ENCODE measurements around the gene NHLRC4.
A peak's percentile ranks its signal among the peaks of the same experiment; 100 is the strongest.
"Not testable (repeated sequence)": the region's sequence is repeated elsewhere in the genome, so short reads cannot be mapped to it uniquely, and the experiment has no call there.

Gene NHLRC4

GRCh38 chr16:597655-598054, 30.9 kb downstream of the NHLRC4 start:
- not testable (repeated sequence) for DNase-seq (ENCODE audit: low read depth in 2 of 2)

- no peak for DNase-seq (ENCODE audit: low read depth in 2 of 2)
Measured at GRCh38 chr16:598823-599739, 32.3 kb downstream of the NHLRC4 start.

GRCh38 chr16:600781-601180, 34.0 kb downstream of the NHLRC4 start:
- no peak for DNase-seq (ENCODE audit: low read depth in 2 of 2)

DNA sequence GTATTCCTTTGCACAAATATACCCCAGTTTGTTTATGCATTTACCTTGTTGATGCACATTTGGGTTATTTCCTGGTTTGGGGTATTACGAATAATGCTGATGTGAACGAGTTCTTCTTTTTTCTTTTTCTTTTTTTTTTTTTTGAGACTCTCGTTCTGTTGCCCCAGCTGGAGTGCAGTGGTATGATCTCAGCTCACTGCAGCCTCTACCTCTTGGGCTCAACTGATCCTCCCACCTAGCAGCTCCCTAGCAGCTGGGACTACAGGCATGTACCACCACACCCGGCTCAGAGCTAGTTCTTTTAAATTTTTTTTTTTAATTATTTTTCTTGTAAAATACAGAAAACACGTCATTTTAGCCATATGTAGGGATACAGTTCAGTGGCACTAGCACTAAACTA, 37.1 kb downstream of the NHLRC4 start:
- no peak for DNase-seq (ENCODE audit: low read depth in 2 of 2)

- DNase-seq (ENCODE audit: low read depth in 2 of 2), result no peak
Measured at GRCh38 chr16:606656-607307, 40.0 kb downstream of the NHLRC4 start.

DNA sequence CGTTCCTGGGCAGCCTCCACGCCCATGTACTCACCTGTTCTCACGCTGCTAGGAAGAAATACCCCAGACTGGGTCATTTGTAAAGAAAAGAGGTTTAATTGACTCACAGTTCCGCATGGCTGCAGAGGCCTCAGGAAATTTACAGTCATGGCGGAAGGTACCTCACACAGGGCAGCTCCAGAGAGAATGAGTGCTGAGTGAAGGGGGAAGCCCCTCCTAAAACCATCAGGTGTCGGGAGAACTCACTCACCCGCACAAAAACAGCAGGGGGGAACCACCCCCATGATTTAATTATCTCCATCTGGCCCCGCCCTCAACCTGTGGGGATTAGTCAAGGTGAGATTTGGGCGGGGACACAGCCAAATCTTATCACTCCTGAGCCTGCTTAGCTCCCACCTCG, 41.2 kb downstream of the NHLRC4 start:
- no peak for DNase-seq (ENCODE audit: low read depth in 2 of 2)

- no peak for DNase-seq (ENCODE audit: low read depth in 2 of 2)
Measured at GRCh38 chr16:609316-609715, 42.5 kb downstream of the NHLRC4 start.

DNA sequence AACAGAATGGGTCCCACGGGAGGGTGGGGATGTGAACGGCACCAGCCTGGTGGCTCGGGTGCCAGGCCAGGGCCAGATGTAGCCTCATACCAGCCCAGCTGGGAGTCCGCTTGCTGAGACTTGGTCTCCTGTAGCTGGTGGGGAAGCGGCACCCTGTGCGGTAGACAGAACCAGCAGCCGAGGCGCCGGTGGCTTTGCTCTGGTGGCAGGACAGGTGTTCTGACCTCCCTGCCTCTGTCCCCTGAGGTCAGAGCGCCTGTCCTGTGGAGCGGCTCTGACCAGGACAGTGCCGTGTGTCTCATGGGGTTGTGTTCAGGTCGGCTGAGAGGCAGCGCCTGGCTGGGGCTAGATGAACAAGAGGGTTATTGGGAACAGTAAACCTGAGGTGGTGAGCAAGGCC, 43.2 kb downstream of the NHLRC4 start:
- no peak for DNase-seq (ENCODE audit: low read depth in 2 of 2)

DNA sequence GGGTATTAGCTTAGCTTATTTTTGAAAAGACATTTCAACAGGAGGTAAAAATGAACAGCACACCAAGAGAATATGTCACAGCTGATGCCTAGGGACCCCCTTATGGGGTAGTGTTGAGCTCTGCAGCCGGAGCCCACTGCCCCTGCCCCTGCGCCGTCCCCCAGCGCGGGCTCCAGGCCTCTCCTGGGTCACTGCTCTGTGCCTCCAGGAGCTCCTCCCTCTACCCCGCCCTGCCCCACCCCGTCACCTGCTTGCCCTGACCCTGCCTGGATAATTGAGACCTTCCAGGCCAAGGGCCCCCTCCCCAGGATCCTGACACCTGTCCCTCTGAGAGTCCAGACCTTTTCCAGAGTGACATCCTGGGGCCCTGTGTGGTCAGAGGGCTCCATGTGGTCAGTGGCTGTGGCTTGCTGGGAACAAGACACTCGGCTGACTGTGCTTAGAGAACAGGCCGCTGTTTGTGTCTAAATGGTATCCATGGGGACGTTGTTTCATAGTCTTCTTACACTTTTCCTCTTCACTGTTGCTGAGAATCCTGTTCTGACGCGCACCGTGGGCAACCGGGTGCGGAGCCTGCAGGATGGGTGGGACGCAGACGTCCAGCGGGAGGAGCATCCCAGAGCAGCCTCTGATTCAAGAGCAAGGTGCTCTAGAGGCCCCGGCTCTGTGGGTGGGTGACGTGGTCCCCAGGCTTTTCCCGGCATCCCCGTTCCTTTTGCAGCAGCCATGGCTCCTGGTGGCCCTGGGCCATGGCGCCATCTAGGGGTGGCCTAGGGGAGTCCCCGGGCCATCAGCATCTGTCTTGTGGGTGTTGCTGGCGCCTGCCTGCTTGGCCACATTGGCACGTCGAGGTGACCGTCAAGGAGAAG, 43.9 kb downstream of the NHLRC4 start:
- peak in 1 of 2 donors; percentile 36 for DNase-seq (ENCODE audit: low read depth in 2 of 2)

DNA sequence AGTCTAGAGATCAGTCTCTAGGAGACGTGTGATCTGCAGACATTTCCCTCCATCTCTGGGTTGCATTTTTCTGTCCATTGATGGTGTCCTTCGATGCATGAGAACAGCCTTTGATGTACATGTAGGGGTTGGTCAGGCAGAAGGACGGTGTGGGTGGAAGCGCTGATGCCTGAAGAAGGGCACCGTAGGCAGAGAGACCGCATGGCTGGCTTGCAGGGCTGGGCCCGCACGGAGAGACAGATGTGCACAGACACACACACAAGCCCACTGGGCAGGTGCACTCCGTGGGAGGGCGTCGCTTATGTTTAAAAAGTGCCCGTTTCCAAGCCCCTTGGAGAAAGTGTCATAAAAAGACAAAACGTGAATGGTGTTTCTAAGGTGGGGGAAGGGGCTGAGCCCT, 48.3 kb downstream of the NHLRC4 start:
- no peak for DNase-seq (ENCODE audit: low read depth in 2 of 2)

DNA sequence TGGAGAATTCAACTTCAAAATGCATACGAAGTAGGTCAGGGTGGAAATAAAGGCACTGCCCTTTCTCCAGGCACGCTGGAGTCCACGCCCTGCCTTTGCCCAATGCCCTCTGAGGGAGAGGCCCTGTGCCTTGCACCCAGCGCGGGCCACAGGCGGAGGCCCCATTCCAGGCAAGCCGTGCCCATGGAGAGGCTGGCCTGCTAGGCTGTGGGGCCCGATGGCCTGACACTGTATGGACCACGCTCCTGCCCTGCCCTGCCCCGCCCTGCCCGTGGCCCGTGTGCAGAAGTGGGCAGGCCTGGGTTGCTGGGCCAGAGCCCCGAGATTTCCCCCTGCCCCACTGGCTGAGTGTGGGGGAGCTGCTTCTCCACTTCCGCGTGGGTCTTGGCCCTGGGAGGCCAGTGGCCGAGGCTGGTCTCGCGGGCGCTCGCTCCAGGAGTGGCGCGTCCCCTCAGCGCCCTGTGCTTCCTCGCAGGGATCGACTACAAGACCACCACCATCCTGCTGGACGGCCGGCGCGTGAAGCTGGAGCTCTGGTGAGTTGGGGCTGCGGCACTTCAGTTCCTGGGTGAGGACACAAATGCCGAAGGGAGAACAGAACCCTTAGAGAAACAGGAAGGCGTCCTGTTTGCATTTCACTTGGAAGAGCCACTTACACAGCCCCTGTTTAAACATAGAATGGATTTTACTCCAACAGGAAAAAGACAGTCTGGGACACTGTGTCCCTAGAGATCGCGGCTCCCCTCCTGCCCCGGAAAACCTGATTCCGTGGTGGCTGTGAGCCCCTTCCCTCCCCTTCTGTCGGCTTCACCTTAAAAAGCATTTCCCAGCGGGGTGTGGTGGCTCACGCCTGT, 50.2 kb downstream of the NHLRC4 start:
- no peak for DNase-seq (ENCODE audit: low read depth in 2 of 2)

GRCh38 chr16:617855-618254, 51.0 kb downstream of the NHLRC4 start:
- no peak for DNase-seq (ENCODE audit: low read depth in 2 of 2)
